ENCODE results near the gene SAG.

GRCh38 chr2:233354500-233354924 is 46.9 kb downstream of the SAG start:
- TF ChIP-seq POLR2A (IDR thresholded peaks at IDR 0.05), result peak in 1 of 2 donors; percentile 34
- TF ChIP-seq CTCF (IDR thresholded peaks at IDR 0.05), result peak in 2 of 12 donors; percentile 1 to 9
